GM12891 (cell line): Measurements from ENCODE around the gene SLIT1.

Experiments used
- PAX5 ChIP-seq: IDR thresholded peaks from 2 replicates; pipeline ENCODE4 v1.6.1; 2011; ENCODE audit warnings: low read length, moderate library complexity, mild to moderate bottlenecking; ENCODE audit not compliant: insufficient read depth, severe bottlenecking
- POLR2A ChIP-seq: IDR thresholded peaks from 2 replicates; pipeline ENCODE4 v1.6.1; 2011; ENCODE audit warnings: low read depth, low read length, control low read depth
- POLR2AphosphoS5 ChIP-seq: IDR thresholded peaks from 2 replicates; pipeline ENCODE4 v1.6.1; 2011; ENCODE audit warnings: low read depth, low read length, control low read depth
- SPI1 ChIP-seq: IDR thresholded peaks from 2 replicates; pipeline ENCODE4 v1.6.1; 2011; ENCODE audit warnings: low read depth, low read length, control low read depth
- TAF1 ChIP-seq: IDR thresholded peaks from 2 replicates; pipeline ENCODE4 v1.6.1; 2011; ENCODE audit warnings: low read depth, low read length, control low read depth

DNA sequence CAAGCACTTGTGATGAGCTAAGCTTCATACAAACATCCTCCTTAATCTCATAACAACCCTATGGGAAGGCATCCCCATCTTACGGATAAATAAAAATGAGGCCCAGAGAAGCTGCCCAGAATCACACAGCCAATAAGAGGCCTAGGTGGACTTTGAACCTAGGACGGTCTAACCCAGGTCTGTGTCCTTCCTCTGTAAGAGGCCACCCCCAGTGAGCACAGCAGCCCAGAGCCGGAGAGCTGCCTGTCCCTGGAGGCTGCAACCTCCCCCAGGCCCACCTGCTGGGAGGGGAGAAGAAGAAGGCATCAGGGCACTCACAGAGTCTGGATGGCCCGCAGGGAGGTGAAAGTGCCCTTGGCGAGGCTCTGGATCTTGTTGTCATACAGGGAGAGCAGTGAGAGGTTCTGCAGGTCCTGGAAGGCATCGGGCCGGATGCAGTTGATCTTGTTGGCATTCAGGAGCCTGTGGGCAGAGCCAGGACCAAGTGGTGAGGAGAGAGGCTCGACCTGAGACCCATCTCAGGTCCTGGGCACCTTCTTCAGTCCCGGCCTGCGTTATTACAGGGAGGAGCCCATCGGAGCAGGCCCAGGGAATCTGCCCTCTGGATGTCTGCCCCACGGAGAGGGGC is 129.6 kb downstream of the SLIT1 start:
- TF ChIP-seq TAF1 (no peak), POLR2AphosphoS5 (no peak), POLR2A (no peak), SPI1 (no peak), PAX5 (no peak)
